ENCODE results near the gene C1orf167.

Gene C1orf167

GRCh38 chr1:11836955-11837766 lies 75.2 kb downstream of the C1orf167 start:
- H3K27me3 ChIP-seq (ENCODE audit: insufficient read depth, low read length), result no peaks in the 10 kb centered on the region
- no peaks in the 10 kb centered on the region for H3K9me3 ChIP-seq (ENCODE audit: low read length)
- no peak overlapping the region for H3K4me3 ChIP-seq (ENCODE audit: low read length)
- no peaks in the 10 kb centered on the region for H3K4me1 ChIP-seq (ENCODE audit: insufficient read depth, low read length)
- H3K36me3 ChIP-seq (ENCODE audit: insufficient read depth, low read length), result peaks cover 93% of the 10 kb centered on the region
- no peak overlapping the region for H2AFZ ChIP-seq (ENCODE audit: low read depth, low read length)

GRCh38 chr1:11837767-11838348 lies 75.9 kb downstream of the C1orf167 start:
- no peak overlapping the region for H3K4me3 ChIP-seq (ENCODE audit: low read length)
- peaks cover 94% of the 10 kb centered on the region for H3K36me3 ChIP-seq (ENCODE audit: insufficient read depth, low read length)
- no peaks in the 10 kb centered on the region for H3K9me3 ChIP-seq (ENCODE audit: low read length)
- H3K27me3 ChIP-seq (ENCODE audit: insufficient read depth, low read length), result no peaks in the 10 kb centered on the region
- no peaks in the 10 kb centered on the region for H3K4me1 ChIP-seq (ENCODE audit: insufficient read depth, low read length)
- no peak overlapping the region for H2AFZ ChIP-seq (ENCODE audit: low read depth, low read length)

GRCh38 chr1:11838349-11839272 lies 76.6 kb downstream of the C1orf167 start:
- H3K9me3 ChIP-seq (ENCODE audit: low read length), result no peaks in the 10 kb centered on the region

More at GRCh38 chr1:11838349-11839272, 76.6 kb downstream of the C1orf167 start:
- Histone ChIP-seq H3K4me3 (ENCODE audit: low read length) (no peak overlapping the region), H3K27me3 (ENCODE audit: insufficient read depth, low read length) (no peaks in the 10 kb centered on the region), H3K36me3 (ENCODE audit: insufficient read depth, low read length) (peaks cover 90% of the 10 kb centered on the region), H3K4me1 (ENCODE audit: insufficient read depth, low read length) (no peaks in the 10 kb centered on the region), H2AFZ (ENCODE audit: low read depth, low read length) (no peak overlapping the region)
